AG09319 (cell line): ENCODE measurements around the gene TUBGCP5.
"Not testable (repeated sequence)": the region's sequence is repeated elsewhere in the genome, so short reads cannot be mapped to it uniquely, and the experiment has no call there.

Source experiments
- DNase-seq: peaks from one replicate; pipeline ENCODE4 v3.0.0-alpha.2; 2010; ENCODE audit warnings: low read depth; ENCODE audit errors: extremely low read depth
- CTCF ChIP-seq: IDR thresholded peaks from 2 replicates; pipeline ENCODE4 v1.5.1; 2011; ENCODE audit warnings: low read depth, mild to moderate bottlenecking, inconsistent platforms, low read length, moderate library complexity

TUBGCP5 gene

GRCh38 chr15:23038726-23039142 is 635 bp downstream of the TUBGCP5 start:
- no peak for DNase-seq

GRCh38 chr15:23035964-23036566 is 3.3 kb downstream of the TUBGCP5 start:
- no peak for DNase-seq
- TF ChIP-seq CTCF = peak; percentile 75

More at GRCh38 chr15:23038726-23039142, 635 bp downstream of the TUBGCP5 start:
- no peak for TF ChIP-seq CTCF

- no peak for DNase-seq
- no peak for TF ChIP-seq CTCF
Observed at GRCh38 chr15:23033979-23034378, 5.4 kb downstream of the TUBGCP5 start.

GRCh38 chr15:23026218-23026617 is 13.2 kb downstream of the TUBGCP5 start:
- TF ChIP-seq CTCF = no peak
- DNase-seq = no peak

- DNase-seq = no peak
- TF ChIP-seq CTCF = no peak
Observed at GRCh38 chr15:23022156-23022555, 17.2 kb downstream of the TUBGCP5 start.

- no peak for TF ChIP-seq CTCF
- DNase-seq = no peak
Observed at GRCh38 chr15:23014394-23015000, 24.9 kb downstream of the TUBGCP5 start.

GRCh38 chr15:23013681-23014080 is 25.7 kb downstream of the TUBGCP5 start:
- no peak for TF ChIP-seq CTCF
- no peak for DNase-seq

GRCh38 chr15:23012616-23013015 is 26.8 kb downstream of the TUBGCP5 start:
- DNase-seq = not testable (repeated sequence)
